D721Med (cell line): ENCODE data around the gene PGAM2.

Experiments
- DNase-seq: peaks from one replicate; pipeline ENCODE4 v3.0.0; 2011; ENCODE audit warnings: low spot score; ENCODE audit not compliant: insufficient read length
- FAIRE-seq: peaks from 2 replicates; lab custom pipeline; 2011; peaks lifted over from hg19 to GRCh38; lab: Jason Lieb, UNC
- TF ChIP-seq, protein P1 (sequence below): IDR thresholded peaks from 2 replicates; pipeline ENCODE4 v1.5.1; 2012; ENCODE audit warnings: mild to moderate bottlenecking, control low read depth; ENCODE audit not compliant: insufficient read depth; ENCODE audit errors: missing control alignments

The PGAM2 gene

GRCh38 chr7:44064791-44065430 lies 456 bp downstream of the PGAM2 start:
- DNase-seq: no peak
- TF ChIP-seq, protein P1, sequence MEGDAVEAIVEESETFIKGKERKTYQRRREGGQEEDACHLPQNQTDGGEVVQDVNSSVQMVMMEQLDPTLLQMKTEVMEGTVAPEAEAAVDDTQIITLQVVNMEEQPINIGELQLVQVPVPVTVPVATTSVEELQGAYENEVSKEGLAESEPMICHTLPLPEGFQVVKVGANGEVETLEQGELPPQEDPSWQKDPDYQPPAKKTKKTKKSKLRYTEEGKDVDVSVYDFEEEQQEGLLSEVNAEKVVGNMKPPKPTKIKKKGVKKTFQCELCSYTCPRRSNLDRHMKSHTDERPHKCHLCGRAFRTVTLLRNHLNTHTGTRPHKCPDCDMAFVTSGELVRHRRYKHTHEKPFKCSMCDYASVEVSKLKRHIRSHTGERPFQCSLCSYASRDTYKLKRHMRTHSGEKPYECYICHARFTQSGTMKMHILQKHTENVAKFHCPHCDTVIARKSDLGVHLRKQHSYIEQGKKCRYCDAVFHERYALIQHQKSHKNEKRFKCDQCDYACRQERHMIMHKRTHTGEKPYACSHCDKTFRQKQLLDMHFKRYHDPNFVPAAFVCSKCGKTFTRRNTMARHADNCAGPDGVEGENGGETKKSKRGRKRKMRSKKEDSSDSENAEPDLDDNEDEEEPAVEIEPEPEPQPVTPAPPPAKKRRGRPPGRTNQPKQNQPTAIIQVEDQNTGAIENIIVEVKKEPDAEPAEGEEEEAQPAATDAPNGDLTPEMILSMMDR: no peak
- no peak for FAIRE-seq

DNA sequence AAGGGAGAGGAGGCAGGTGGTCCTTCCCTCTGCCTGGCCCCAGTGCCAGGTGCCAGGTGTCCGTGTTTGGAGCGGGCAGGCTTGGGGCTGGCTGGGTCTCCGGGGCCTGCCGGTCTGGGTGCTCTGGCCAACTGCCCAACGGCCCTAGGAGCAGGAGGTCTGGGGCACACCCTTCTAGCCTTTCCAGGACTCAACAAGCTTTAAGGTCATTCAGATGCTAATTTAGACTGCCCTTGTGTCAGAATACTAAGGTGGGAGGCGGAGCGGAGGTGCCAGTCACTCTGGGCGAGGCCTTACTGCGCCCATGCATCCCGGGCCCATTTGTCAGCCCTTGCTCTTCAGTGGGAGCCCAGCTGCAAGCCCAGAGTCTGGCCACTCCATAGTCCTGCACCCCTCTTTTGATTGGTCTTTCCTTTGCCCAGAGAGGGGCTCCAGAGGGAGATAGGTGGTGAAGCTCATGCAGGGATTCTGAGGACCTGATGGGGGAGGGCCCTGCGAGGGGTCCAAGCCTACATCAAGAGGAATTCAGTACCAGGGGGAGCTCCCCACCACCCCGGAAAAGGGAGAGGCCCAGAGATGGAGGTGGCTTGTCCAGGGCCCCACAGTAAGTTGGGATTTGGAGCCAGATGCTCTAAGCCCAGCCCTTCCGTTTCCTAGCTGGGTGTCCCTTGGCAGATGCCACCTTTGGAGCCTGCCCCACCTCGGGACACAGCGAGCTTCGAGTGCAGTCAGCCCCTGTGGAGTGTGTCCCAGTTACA lies 1.3 kb downstream of the PGAM2 start:
- DNase-seq (no peak), FAIRE-seq (no peak)
- TF ChIP-seq, protein P1: no peak

- DNase-seq (no peak), FAIRE-seq (no peak)
- TF ChIP-seq, protein P1: no peak
These were observed 1.8 kb downstream of the PGAM2 start for GRCh38 chr7:44063547-44063893.

DNA sequence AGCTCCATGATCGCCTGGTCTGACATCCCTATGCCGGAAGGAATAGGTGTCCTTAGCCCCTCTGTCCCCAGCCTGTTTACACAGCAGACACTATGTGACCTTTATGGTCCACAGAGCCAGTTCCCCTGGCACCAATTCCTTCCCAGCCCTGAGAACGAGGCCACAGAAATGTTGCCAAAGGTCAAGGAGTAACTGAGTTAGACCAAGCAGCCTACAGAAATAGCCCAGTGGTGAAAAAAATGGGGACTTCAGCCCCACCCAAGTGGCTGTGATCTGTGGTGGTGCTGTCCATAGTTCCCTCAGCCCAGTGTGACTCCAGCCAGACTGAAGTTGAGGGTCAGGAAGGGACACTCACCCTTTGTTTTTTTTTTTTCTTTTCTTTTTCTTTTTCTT lies 2.5 kb downstream of the PGAM2 start:
- DNase-seq (no peak), FAIRE-seq (no peak)
- TF ChIP-seq, protein P1: no peak

DNA sequence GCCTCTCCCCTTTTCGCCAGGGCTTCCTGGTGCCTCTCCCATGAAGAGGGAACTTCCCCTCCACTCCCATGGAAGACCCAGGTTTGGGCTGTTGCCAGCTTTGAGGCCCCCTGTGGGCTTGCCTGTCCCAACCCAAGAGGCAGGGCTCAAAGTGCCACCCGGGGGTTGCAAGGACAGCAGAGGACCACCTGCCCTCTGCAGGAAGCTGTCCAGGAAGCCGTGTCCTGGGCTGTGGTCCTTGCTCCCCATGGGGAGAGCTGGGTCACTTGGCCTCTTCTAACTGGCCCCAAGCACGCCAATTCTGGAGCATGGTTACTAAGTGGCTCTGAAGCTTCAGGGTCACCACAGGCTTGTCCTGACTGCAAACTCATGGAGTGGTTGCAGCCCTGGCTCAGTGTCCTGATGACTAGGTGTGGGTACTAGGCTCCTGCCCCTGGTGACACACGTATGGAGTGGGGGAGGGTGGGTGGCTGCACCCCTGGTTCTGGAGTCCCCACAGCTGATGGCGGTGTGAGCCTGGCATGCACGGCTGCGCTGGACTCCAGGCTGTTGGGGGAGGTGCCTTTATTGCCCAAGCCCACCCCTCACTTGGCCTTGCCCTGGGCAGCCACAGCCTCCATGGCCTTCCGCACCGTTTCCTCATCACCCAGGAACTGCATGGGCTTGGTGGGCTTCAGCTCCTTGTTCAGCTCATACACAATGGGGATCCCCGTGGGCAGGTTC lies 3.0 kb downstream of the PGAM2 start:
- DNase-seq (no peak), FAIRE-seq (no peak)
- TF ChIP-seq, protein P1: no peak

DNA sequence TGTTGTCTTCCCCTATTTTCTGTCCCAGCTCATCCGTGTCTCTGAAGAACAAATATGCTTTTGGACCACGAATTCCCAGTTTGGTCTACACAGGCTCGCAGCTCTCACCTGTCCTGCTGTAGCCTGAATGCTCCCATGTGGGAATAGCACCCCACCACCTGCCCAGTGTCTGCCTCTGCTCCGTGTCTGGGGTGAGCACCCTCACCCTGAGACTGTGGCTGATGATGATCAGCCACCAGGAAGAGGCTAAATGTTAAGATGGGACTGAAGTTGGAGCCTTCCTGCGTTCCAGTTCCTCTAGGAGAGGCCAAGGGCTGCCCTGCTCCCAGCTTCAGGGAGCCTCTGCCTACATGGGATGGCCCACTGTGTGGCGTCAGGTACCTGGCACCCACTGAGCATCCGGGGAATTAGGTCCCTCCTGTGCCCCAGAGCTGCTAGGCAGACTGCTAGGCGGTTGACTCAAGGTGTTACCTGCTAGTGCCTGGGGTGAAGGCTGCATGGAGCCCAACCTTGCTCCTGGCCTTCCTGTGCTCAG lies 3.7 kb downstream of the PGAM2 start:
- FAIRE-seq (no peak), DNase-seq (no peak)
- TF ChIP-seq, protein P1: no peak
